Spleen (tissue), 11 donors: ENCODE measurements around the gene BAHD1. TPM values are rescaled to one million over a fixed set of nuclear protein-coding genes. Genes with fewer than 3 reads are reported as not detected.

Experiments
- DNase-seq: peaks from one replicate; pipeline ENCODE4 v3.0.0-alpha.2; 2020
- H3K27ac ChIP-seq, 8 donors: fragments of 200-600 bp; sonication (generic) in 7 of 8; 1 replicate in 4 of 8; 2 replicates in 4 of 8; pipeline versions ENCODE4 v1.5.0 to v1.8.0; 2016 to 2021; ENCODE audit warnings: inconsistent platforms in 4 of 8, mild to moderate bottlenecking in 4 of 8, moderate library complexity in 1 of 8
- H3K27me3 ChIP-seq, 7 donors: fragments of 200-600 bp; sonication (generic) in 6 of 7; replicated peaks in 1 of 7; 1 replicate in 4 of 7; 2 replicates in 3 of 7; pipeline versions ENCODE4 v1.5.0 to v1.8.0; 2016 to 2021; ENCODE audit warnings: inconsistent platforms in 3 of 7, mild to moderate bottlenecking in 1 of 7
- H3K36me3 ChIP-seq, 6 donors: fragments of 200-600 bp; sonication (generic) in 5 of 6; 1 replicate in 4 of 6; 2 replicates in 2 of 6; pipeline versions ENCODE4 v1.5.0 to v1.8.0; 2016 to 2021; ENCODE audit warnings: inconsistent platforms in 2 of 6
- H3K4me1 ChIP-seq, 6 donors: fragments of 200-600 bp; sonication (generic) in 5 of 6; 1 replicate in 3 of 6; 2 replicates in 3 of 6; pipeline versions ENCODE4 v1.5.0 to v1.8.0; 2016 to 2021; ENCODE audit warnings: inconsistent platforms in 3 of 6
- H3K4me3 ChIP-seq, 8 donors: fragments of 200-600 bp; sonication (generic) in 7 of 8; 1 replicate in 4 of 8; 2 replicates in 4 of 8; pipeline versions ENCODE4 v1.5.0 to v1.8.0; 2016 to 2021; ENCODE audit warnings: inconsistent platforms in 4 of 8, mild to moderate bottlenecking in 4 of 8, moderate library complexity in 2 of 8
- H3K9me3 ChIP-seq, 8 donors: fragments of 200-600 bp; sonication (generic) in 7 of 8; 1 replicate in 4 of 8; 2 replicates in 4 of 8; pipeline versions ENCODE4 v1.5.0 to v1.8.0; 2016 to 2021; ENCODE audit warnings: inconsistent platforms in 4 of 8
- CTCF ChIP-seq, 11 experiments: fragments of 200-600 bp in 7 of 11; fragments of 450-650 bp in 4 of 11; sonication (generic) in 4 of 11; IDR thresholded peaks in 8 of 11; conservative IDR thresholded peaks in 3 of 11; 1 replicate in 7 of 11; 2 replicates in 4 of 11; pipeline versions ENCODE4 v1.4.0 to v1.8.0; 2016 to 2021; ENCODE audit warnings: antibody characterized with exemption in 11 of 11, inconsistent platforms in 4 of 11, mild to moderate bottlenecking in 1 of 11
- POLR2A ChIP-seq, 3 donors: fragments of 450-650 bp; IDR thresholded peaks; one replicate each; pipeline ENCODE4 v1.5.1; 2017; ENCODE audit warnings: antibody characterized with exemption in 3 of 3, mild to moderate bottlenecking in 1 of 3
- POLR2AphosphoS5 ChIP-seq, 3 donors: sonication (generic); formaldehyde crosslinking; IDR thresholded peaks; one replicate each; pipeline ENCODE4 v1.5.1; 2017; ENCODE audit warnings: antibody characterized with exemption in 3 of 3
- whole genome bisulfite sequencing, 5 donors: extraction: QIAGEN DNeasy Blood & Tissue Kit in 3 of 5; methylation state at CpG; one replicate each; pipeline versions ENCODE4 v1.1.5 to v1.1.7; 2013 to 2018; 5-methylcytosine and 5-hydroxymethylcytosine counted together
- intact Hi-C: fragments of 100-400 bp; cut with DNase I; formaldehyde crosslinking; loops from one replicate; pipeline ENCODE4 v1.15.0; 2023; ENCODE audit warnings: low total_unique reads
- polyA plus RNA-seq, 3 donors: library from polyadenylated mRNA; stranded (reverse); fragments of 200-250 nt; gene quantifications; one replicate each; pipeline ENCODE4 v1.2.1, GENCODE V29; 2013
- total RNA-seq, 7 donors: library from RNA; depleted of rRNA in 3 of 7; stranded (reverse); fragments of >200 nt in 3 of 7; fragmentation: NEBNext Ultra II Directional in 4 of 7; extraction: Animal tissue kit (Norgen Biotek cat#: 25700) in 4 of 7; gene quantifications; one replicate each; pipeline versions ENCODE4 v1.1.0 to v1.2.1, GENCODE V29; 2016 to 2021
- donor health status: healthy with polysubstance abuse.
- donor health status: DM: no; HTN: no; CAD: no; lungs with moderate emphysema.
- donor health status: DM: no; HTN: no; CAD: no.
- donor health status: Bipolar disorder and iron deficiency.
- donor health status: healthy.
- donor health status: DM: no; HTN: no; CAD: no.
- donor health status: DM: yes; HTN: yes; CAD: no.

BAHD1 gene
- total and polyA plus RNA-seq, 10 donors, result 7.4 to 27.0 (median 20.2) TPM

DNA sequence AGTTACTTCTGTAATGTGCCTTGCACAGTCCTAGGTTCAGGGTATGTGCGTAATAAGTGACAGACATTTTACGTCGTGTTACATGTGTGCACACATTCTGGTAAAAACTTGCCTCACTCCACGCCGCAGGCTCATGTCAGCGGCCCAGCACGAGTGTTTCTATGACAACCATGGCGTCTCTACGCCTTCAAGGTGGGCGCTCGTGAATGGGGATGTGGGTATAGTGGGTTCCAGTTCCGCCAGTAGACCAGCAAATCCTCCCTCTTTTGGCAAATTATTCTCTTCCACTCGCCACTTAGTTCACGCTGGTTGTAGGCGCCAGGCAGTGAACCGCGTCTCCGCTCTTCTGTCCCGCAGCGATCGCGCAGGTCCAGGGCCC, 70.3 kb downstream of the BAHD1 start:
- H3K27ac ChIP-seq, result peak overlapping the region in 6 of 8 donors; percentile 26 to 58 (median 46)
- H3K4me1 ChIP-seq, result peaks cover 16 to 35% (median 31%) of the 10 kb centered on the region in 6 donors
- DNase-seq, result peak; percentile 77
- 14 to 20% (median 16%) methylated on average over 13 to 22 of the region's 22 CpGs for WGBS, 5 donors
- H3K27me3 ChIP-seq, result peaks cover 0 to 63% (median 2%) of the 10 kb centered on the region in 7 donors
- no peaks in the 10 kb centered on the region for H3K9me3 ChIP-seq
- H3K36me3 ChIP-seq, result no peaks in the 10 kb centered on the region
- TF ChIP-seq CTCF (IDR thresholded peaks at IDR 0.05 in 8 of 11, conservative IDR thresholded peaks at IDR 0.05 in 3 of 11) (no peak), POLR2A (IDR thresholded peaks at IDR 0.05) (no peak), POLR2AphosphoS5 (IDR thresholded peaks at IDR 0.05) (no peak)
- intact Hi-C loops, result no loop called here
- H3K4me3 ChIP-seq, result peak overlapping the region; percentile 35 to 73 (median 50)

DNA sequence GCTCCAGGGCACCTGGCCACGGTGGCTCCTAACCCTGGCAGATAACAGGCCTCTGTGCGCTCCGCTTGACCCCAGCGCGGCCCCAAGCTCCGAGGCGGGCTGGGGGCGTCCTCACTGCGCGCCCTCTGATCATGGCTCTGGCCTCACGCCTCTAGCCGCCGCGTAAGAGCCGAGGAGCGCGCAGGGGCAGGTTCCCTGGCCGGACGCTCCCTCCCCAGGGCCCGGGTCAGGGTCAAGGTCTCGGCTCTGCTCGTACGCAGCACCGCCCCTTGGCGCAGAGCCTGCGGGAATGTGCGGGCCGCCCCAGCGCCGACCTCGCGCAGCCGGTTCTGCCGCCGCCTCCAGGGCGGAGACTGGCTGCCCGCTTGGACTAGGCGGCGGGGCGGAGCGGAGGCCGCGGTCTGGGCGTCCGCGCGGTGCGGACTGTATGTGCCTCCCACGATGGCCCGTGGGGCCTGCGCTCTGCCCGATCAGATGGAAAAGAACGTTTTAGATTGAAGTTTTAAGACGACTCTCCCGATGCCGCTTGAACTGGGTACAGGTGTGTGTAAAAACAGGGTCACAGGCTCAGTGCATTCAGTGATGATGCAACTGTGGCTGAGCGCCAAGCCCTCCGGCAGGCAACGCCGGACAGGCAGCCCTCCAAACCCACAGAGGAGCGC, 70.8 kb downstream of the BAHD1 start:
- TF ChIP-seq CTCF (IDR thresholded peaks at IDR 0.05 in 8 of 11, conservative IDR thresholded peaks at IDR 0.05 in 3 of 11) (no peak), POLR2AphosphoS5 (IDR thresholded peaks at IDR 0.05) (peak; percentile 63 to 85 (median 79)), POLR2A (IDR thresholded peaks at IDR 0.05) (no peak)
- H3K27ac ChIP-seq, result peak overlapping the region in 6 of 8 donors; percentile 26 to 58 (median 46)
- intact Hi-C loops, result no loop called here

DNA sequence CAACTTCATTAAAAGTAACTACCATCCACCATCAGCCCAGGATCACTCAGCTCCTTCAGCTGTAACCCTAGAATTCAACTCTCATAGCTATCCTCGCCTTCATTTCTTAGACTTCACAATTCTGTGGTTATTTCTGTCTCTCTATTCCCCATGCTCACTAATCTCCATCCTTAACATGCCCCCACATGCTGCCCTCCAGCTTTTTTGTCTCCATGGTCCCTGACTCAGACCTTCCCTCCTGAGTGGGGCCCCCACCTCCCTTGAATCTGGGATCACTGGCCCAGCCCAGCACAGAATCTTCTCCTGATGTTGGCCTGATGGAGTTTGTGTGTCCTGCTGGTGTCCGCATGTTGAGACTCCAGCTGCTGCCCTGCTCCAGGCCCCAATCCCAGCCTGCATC, 71.7 kb downstream of the BAHD1 start:
- H3K9me3 ChIP-seq, result no peaks in the 10 kb centered on the region
- WGBS, 5 donors, result 97 to 100% (median 98%) methylated on average over 2 of the region's 2 CpGs
- intact Hi-C loops, result no loop called here
- peaks cover 9 to 23% (median 20%) of the 10 kb centered on the region in 6 donors for H3K4me1 ChIP-seq
- H3K27me3 ChIP-seq, result peaks cover 0 to 49% (median 2%) of the 10 kb centered on the region in 7 donors
- H3K4me3 ChIP-seq, result no peak overlapping the region
- TF ChIP-seq POLR2A (IDR thresholded peaks at IDR 0.05), result no peak
- TF ChIP-seq CTCF (IDR thresholded peaks at IDR 0.05 in 8 of 11, conservative IDR thresholded peaks at IDR 0.05 in 3 of 11), result no peak
- TF ChIP-seq POLR2AphosphoS5 (IDR thresholded peaks at IDR 0.05), result no peak
- H3K27ac ChIP-seq, result peak overlapping the region in 1 of 8 donors; percentile 58
- DNase-seq, result no peak
- no peaks in the 10 kb centered on the region for H3K36me3 ChIP-seq

More for the DNA sequence above, 70.8 kb downstream of the BAHD1 start:
- H3K36me3 ChIP-seq, result no peaks in the 10 kb centered on the region
- no peaks in the 10 kb centered on the region for H3K9me3 ChIP-seq
- peak; percentile 89 for DNase-seq
- peaks cover 0 to 58% (median 2%) of the 10 kb centered on the region in 7 donors for H3K27me3 ChIP-seq
- peaks cover 15 to 32% (median 29%) of the 10 kb centered on the region in 6 donors for H3K4me1 ChIP-seq
- WGBS, 5 donors, result 1 to 2% (median 1%) methylated on average over 40 to 61 of the region's 61 CpGs
- peak overlapping the region; percentile 35 to 73 (median 50) for H3K4me3 ChIP-seq

DNA sequence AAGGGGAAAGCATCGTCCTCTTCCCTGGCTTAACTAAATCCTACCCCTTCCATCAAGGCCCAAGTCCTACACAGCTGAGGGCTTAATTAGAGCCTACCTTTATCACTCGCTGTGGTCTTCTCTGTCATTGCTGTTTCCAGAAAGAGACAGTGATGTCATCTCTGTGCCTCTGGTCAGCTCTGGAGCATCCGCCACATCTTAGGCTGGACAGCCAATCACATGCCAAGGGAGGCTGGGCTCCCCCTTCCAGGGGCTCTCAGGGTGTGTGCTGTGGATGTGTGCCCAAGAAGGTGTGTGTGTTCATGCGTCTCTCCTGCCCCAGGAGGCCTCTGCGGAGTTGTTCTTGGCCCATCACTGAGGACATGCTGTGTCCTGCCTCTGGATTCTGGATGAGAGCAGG, 72.9 kb downstream of the BAHD1 start:
- Histone ChIP-seq H3K36me3 (no peaks in the 10 kb centered on the region), H3K9me3 (no peaks in the 10 kb centered on the region), H3K4me1 (peaks cover 9 to 20% (median 19%) of the 10 kb centered on the region in 6 donors), H3K4me3 (no peak overlapping the region), H3K27ac (no peak overlapping the region), H3K27me3 (peaks cover 0 to 40% (median 2%) of the 10 kb centered on the region in 7 donors)
- DNase-seq, result no peak
- 88 to 96% (median 93%) methylated on average over 4 to 5 of the region's 5 CpGs for WGBS, 5 donors
- intact Hi-C loops, result no loop called here
- TF ChIP-seq POLR2AphosphoS5 (IDR thresholded peaks at IDR 0.05) (no peak), POLR2A (IDR thresholded peaks at IDR 0.05) (no peak), CTCF (IDR thresholded peaks at IDR 0.05 in 8 of 11, conservative IDR thresholded peaks at IDR 0.05 in 3 of 11) (no peak)
